Smooth muscle cell (in vitro differentiated cells): ENCODE data around the gene SLC6A18. TPM values are rescaled to one million over a fixed set of nuclear protein-coding genes. Genes with fewer than 3 reads are reported as not detected.

ENCODE experiments used
- DNase-seq: peaks from one replicate; lab custom pipeline; 2025; ENCODE audit not compliant: unreplicated experiment; lab: John Stamatoyannopoulos, UW
- H2AFZ ChIP-seq: fragments of 200-600 bp; sonication (generic); 2 replicates; pipeline ENCODE4 v1.6.0; 2016; ENCODE audit warnings: antibody characterized with exemption, low read depth, mild to moderate bottlenecking
- H3F3A ChIP-seq: fragments of 200-600 bp; sonication (generic); 2 replicates; pipeline ENCODE4 v1.6.0; 2017; ENCODE audit warnings: antibody characterized with exemption, low read depth
- H3K27ac ChIP-seq: fragments of 200-600 bp; sonication (generic); 2 replicates; pipeline ENCODE4 v1.5.1; 2016; ENCODE audit warnings: low read depth, mild to moderate bottlenecking
- H3K27me3 ChIP-seq: fragments of 200-600 bp; sonication (generic); 2 replicates; pipeline ENCODE4 v1.6.1; 2016; ENCODE audit warnings: low read depth, mild to moderate bottlenecking
- H3K36me3 ChIP-seq: fragments of 200-600 bp; sonication (generic); 2 replicates; pipeline ENCODE4 v1.5.1; 2016; ENCODE audit warnings: low read depth
- H3K4me1 ChIP-seq: fragments of 200-600 bp; sonication (generic); 2 replicates; pipeline ENCODE4 v1.5.1; 2016; ENCODE audit warnings: low read depth
- H3K4me2 ChIP-seq: fragments of 200-600 bp; sonication (generic); 2 replicates; pipeline ENCODE4 v1.6.0; 2016; ENCODE audit warnings: mild to moderate bottlenecking
- H3K4me3 ChIP-seq: fragments of 200-600 bp; sonication (generic); 2 replicates; pipeline ENCODE4 v1.5.1; 2016; ENCODE audit warnings: mild to moderate bottlenecking
- H3K79me2 ChIP-seq: fragments of 200-600 bp; sonication (generic); 2 replicates; pipeline ENCODE4 v1.6.0; 2016; ENCODE audit warnings: low read depth, mild to moderate bottlenecking
- H3K9ac ChIP-seq: fragments of 200-600 bp; sonication (generic); 2 replicates; pipeline ENCODE4 v1.6.0; 2016; ENCODE audit warnings: low read depth
- H3K9me3 ChIP-seq: fragments of 200-600 bp; sonication (generic); replicated peaks from 2 replicates; pipeline ENCODE4 v1.5.1; 2016; ENCODE audit warnings: low read depth
- H4K20me1 ChIP-seq: fragments of 200-600 bp; sonication (generic); 2 replicates; pipeline ENCODE4 v1.6.0; 2016; ENCODE audit warnings: low read depth
- CTCF ChIP-seq: fragments of 200-600 bp; sonication (generic); IDR thresholded peaks from 2 replicates; pipeline ENCODE4 v1.5.1; 2017; ENCODE audit warnings: borderline replicate concordance, mild to moderate bottlenecking, antibody characterized with exemption; ENCODE audit not compliant: insufficient read depth, poor library complexity, severe bottlenecking
- WGBS: methylation state at CpG from one replicate; pipeline ENCODE4 v1.1.7; 2016; ENCODE audit warnings: low lambda C conversion rate; 5-methylcytosine and 5-hydroxymethylcytosine counted together
- polyA plus RNA-seq: library from polyadenylated mRNA; unstranded; fragments of >200 nt; fragmentation: Nextera tagmentation; extraction: Ambion mirVana; gene quantifications from 2 replicates; pipeline ENCODE4 v1.2.1, GENCODE V29; 2016
- total RNA-seq: library from RNA; depleted of rRNA; stranded (reverse); fragments of >200 nt; gene quantifications from 2 replicates; pipeline ENCODE4 v1.2.3, GENCODE V29; 2014

The SLC6A18 gene
- total and polyA plus RNA-seq, 2 experiments from 2014 or later: not detected

DNA sequence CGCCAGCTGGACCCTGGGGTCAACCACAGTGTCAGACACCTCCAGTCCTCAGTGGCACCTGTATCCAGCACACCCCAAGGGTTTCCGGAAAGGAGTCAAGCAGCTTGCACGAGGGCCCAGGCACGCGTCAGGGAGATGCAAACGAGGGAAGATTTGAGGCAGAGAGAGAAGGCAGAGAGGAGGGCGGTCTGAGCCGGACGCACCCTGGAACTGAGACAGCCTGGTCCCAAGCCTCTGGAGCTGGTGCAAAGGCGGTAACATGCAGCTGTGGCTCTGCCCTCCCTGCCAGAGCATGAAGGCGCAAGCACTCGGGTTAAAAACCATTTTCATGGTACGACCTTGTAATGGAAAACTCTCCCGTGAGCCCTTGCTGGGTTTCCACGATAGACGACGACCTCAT is 32.2 kb downstream of the SLC6A18 start:
- no peak for DNase-seq
- Histone ChIP-seq H3K79me2 (no peaks in the 10 kb centered on the region), H2AFZ (no peak overlapping the region), H4K20me1 (no peaks in the 10 kb centered on the region), H3F3A (no peaks in the 10 kb centered on the region), H3K4me2 (no peak overlapping the region), H3K9ac (no peak overlapping the region), H3K27me3 (no peaks in the 10 kb centered on the region), H3K9me3 (no peaks in the 10 kb centered on the region), H3K27ac (no peak overlapping the region), H3K4me3 (no peak overlapping the region), H3K4me1 (no peaks in the 10 kb centered on the region), H3K36me3 (no peaks in the 10 kb centered on the region)
- 91% methylated on average over 17 of the region's 17 CpGs for WGBS
- no peak for TF ChIP-seq CTCF

DNA sequence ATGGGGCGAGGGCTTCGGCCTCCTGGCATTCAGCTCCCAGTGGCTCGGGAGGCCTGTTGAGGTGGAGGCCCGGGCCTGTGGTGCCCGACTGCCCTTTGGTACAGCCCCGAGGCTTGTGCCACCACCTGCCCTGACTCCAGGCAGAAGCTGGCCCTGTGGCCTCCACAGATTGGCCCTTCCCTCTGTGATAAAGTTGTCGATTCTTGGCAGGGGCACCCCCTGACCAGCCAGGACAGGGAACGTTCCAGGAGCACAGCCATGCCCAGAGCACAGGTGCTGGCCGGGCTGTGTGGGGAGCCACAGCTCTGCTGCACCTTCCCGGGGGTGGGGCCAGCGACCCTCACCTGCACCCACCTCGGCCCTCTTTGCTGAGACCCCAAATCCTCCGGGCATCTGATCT is 32.7 kb downstream of the SLC6A18 start:
- DNase-seq: no peak

DNA sequence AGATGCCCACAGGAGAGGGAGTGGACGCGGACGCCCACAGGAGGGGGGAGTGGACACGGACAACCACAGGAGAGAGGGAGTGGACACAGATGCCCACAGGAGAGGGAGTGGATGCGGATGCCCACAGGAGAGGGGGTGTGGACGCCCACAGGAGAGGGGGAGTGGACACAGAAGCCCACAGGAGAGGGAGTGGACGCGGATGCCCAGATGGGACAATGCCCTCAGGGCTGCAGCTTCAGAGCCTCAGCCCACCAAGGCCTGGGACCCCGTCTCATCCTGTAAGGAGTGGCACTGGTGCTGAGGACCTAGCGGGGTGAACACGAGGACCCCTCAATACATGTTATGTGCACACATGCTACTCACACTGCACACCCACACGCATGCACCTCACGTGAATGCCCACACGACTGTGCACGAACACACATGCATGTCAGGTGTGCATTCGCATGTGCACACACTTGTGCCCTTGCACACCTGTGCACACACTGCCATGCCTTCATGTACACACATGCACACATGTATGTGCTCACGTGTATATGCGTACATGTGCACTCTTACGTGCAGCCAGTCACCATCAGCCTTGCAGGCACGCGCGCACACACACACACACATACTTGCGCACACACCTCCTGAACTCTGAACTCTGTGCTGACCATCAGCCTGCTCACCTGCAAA is 34.8 kb downstream of the SLC6A18 start:
- no peak overlapping the region for H3K4me3 ChIP-seq
- no peaks in the 10 kb centered on the region for H4K20me1 ChIP-seq
- H3K27me3 ChIP-seq: no peaks in the 10 kb centered on the region
- WGBS: 97% methylated on average over 21 of the region's 23 CpGs
- no peak for TF ChIP-seq CTCF
- H3F3A ChIP-seq: no peaks in the 10 kb centered on the region
- H3K27ac ChIP-seq: no peak overlapping the region
- no peak overlapping the region for H3K4me2 ChIP-seq
- H3K79me2 ChIP-seq: no peaks in the 10 kb centered on the region
- no peak overlapping the region for H3K9ac ChIP-seq
- H2AFZ ChIP-seq: no peak overlapping the region
- no peaks in the 10 kb centered on the region for H3K36me3 ChIP-seq
- DNase-seq: no peak
- no peaks in the 10 kb centered on the region for H3K9me3 ChIP-seq
- no peaks in the 10 kb centered on the region for H3K4me1 ChIP-seq

More for the DNA sequence above, 32.7 kb downstream of the SLC6A18 start:
- H3K4me1 ChIP-seq: no peaks in the 10 kb centered on the region
- H4K20me1 ChIP-seq: no peaks in the 10 kb centered on the region
- no peak overlapping the region for H3K9ac ChIP-seq
- no peak overlapping the region for H3K27ac ChIP-seq
- H3K4me3 ChIP-seq: no peak overlapping the region
- WGBS: 91% methylated on average over 13 of the region's 13 CpGs
- H3K27me3 ChIP-seq: no peaks in the 10 kb centered on the region
- no peaks in the 10 kb centered on the region for H3K79me2 ChIP-seq
- no peaks in the 10 kb centered on the region for H3K9me3 ChIP-seq
- H3K36me3 ChIP-seq: no peaks in the 10 kb centered on the region
- H2AFZ ChIP-seq: no peak overlapping the region
- no peak for TF ChIP-seq CTCF
- H3K4me2 ChIP-seq: no peak overlapping the region
- no peaks in the 10 kb centered on the region for H3F3A ChIP-seq

DNA sequence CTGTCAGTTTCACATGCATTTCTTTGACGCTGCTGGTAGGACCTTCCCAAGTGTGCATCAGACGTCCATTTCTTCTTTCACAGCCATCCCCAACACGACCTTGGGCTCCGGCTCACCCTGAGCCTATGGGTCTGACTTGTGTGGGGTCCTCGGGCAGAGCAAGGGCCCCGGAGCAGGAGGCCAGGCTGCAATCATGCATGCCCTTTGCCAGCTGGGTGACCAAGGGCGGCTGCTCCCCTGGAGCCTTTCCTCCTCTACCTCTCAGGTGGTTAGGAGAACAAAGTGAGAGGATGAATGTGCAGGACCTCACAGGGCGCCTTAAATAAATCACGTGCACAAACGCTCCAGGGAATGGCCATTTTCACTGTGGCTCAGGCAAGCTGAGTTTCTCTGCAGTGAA is 36.5 kb downstream of the SLC6A18 start:
- no peaks in the 10 kb centered on the region for H3K27me3 ChIP-seq
- TF ChIP-seq CTCF: no peak
- H3K79me2 ChIP-seq: no peaks in the 10 kb centered on the region
- no peak overlapping the region for H3K4me3 ChIP-seq
- H3K27ac ChIP-seq: no peak overlapping the region
- H3K9ac ChIP-seq: no peak overlapping the region
- no peaks in the 10 kb centered on the region for H3K9me3 ChIP-seq
- H3K4me1 ChIP-seq: no peaks in the 10 kb centered on the region
- WGBS: 86% methylated on average over 10 of the region's 10 CpGs
- no peaks in the 10 kb centered on the region for H3F3A ChIP-seq
- DNase-seq: no peak
- H3K36me3 ChIP-seq: no peaks in the 10 kb centered on the region
- no peaks in the 10 kb centered on the region for H4K20me1 ChIP-seq
- H3K4me2 ChIP-seq: no peak overlapping the region
- H2AFZ ChIP-seq: no peak overlapping the region
